COLO829 (cell line): ENCODE results near the gene TRIM62.
"Not testable (repeated sequence)": the region's sequence is repeated elsewhere in the genome, so short reads cannot be mapped to it uniquely, and the experiment has no call there.

ENCODE experiments used
- DNase-seq: peaks from one replicate; pipeline ENCODE4 v3.0.0; 2012; ENCODE audit warnings: low spot score

The TRIM62 gene

GRCh38 chr1:33158366-33158765, 23.5 kb downstream of the TRIM62 start:
- DNase-seq = no peak

GRCh38 chr1:33157131-33157530, 24.7 kb downstream of the TRIM62 start:
- DNase-seq = no peak

- DNase-seq = no peak
Observed at GRCh38 chr1:33155877-33156538, 25.8 kb downstream of the TRIM62 start.

- no peak for DNase-seq
Observed at GRCh38 chr1:33153650-33154049, 28.2 kb downstream of the TRIM62 start.

GRCh38 chr1:33152685-33153432, 29.0 kb downstream of the TRIM62 start:
- DNase-seq = peak; percentile 95

GRCh38 chr1:33151116-33151515, 30.7 kb downstream of the TRIM62 start:
- DNase-seq = no peak

GRCh38 chr1:33150522-33150921, 31.3 kb downstream of the TRIM62 start:
- no peak for DNase-seq

- no peak for DNase-seq
Observed at GRCh38 chr1:33149453-33150190, 32.2 kb downstream of the TRIM62 start.

GRCh38 chr1:33148615-33149014, 33.2 kb downstream of the TRIM62 start:
- no peak for DNase-seq

- peak; percentile 35 for DNase-seq
Observed at GRCh38 chr1:33147997-33148314, 33.9 kb downstream of the TRIM62 start.

GRCh38 chr1:33147275-33147996, 34.4 kb downstream of the TRIM62 start:
- no peak for DNase-seq

GRCh38 chr1:33146003-33146402, 35.8 kb downstream of the TRIM62 start:
- DNase-seq = no peak

GRCh38 chr1:33143698-33144097, 38.1 kb downstream of the TRIM62 start:
- DNase-seq = no peak

- no peak for DNase-seq
Observed at GRCh38 chr1:33143176-33143575, 38.7 kb downstream of the TRIM62 start.

- no peak for DNase-seq
Observed at GRCh38 chr1:33142483-33143064, 39.3 kb downstream of the TRIM62 start.

GRCh38 chr1:33141781-33142180, 40.1 kb downstream of the TRIM62 start:
- no peak for DNase-seq

- DNase-seq = no peak
Observed at GRCh38 chr1:33141216-33141615, 40.6 kb downstream of the TRIM62 start.

GRCh38 chr1:33140153-33141149, 41.4 kb downstream of the TRIM62 start:
- DNase-seq = no peak

GRCh38 chr1:33137800-33138199, 44.0 kb downstream of the TRIM62 start:
- no peak for DNase-seq

GRCh38 chr1:33136041-33136440, 45.8 kb downstream of the TRIM62 start:
- not testable (repeated sequence) for DNase-seq
